HL-60/S4 treated with retinoic acid at 250 ng/mL for 4 days and 3 days (cell line): ENCODE measurements around the gene TMEM181.
"Not testable (repeated sequence)": the region's sequence is repeated elsewhere in the genome, so short reads cannot be mapped to it uniquely, and the experiment has no call there.

ENCODE experiments used
- in situ Hi-C: fragments of 300-500 bp; cut with MboI; formaldehyde crosslinking; loops from 2 replicates; pipeline ENCODE4 v1.7.0; 2022; ENCODE audit warnings: low sequenced_read_pairs

The TMEM181 gene

DNA sequence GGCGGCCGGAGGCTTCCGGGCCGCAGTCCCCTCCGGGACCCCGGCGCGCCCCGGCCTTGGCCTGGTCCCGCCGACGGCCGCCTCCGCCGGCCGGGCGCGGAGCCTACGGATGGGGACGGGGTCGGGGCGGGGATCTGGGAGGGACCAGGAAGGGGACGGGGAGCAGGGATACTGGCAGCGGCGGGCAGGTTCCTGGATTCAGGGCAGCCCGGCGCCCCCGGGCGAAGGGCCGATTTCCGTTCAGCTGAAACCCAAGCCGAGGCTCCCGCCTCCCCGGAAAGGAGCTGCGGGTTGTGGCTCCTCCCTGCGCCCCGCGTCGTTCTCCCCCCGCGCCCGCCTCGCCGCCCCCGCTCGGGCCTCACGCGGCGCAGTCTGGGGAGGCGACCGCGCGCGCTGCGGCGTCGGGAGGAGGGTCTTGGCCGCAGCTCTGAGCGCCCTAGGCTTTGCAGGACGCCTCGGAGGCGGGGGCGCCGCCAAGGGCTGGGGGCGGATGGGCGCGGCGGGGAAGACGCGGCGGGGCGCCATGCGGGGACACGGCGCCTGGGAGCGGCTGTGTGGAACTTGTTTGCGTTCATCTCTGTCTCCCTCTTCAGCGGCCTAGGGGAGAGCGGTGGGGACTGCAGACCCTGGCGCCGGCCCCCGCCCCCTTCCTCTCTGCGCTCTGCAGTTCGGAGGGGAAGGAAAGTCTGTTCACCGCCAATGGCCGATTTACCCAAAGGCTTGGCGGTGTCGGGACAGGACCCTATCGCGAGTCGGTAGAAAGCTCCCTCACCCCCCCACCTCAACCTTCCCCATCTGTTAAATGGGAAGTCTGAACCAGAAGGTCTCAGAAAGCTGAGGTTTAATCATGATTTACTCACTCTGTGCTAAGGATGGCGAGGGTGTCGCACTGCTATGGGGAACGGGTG is 22.7 kb upstream of the TMEM181 start:
- in situ Hi-C loops, result no loop called here

GRCh38 chr6:158538741-158539140 is 21.1 kb upstream of the TMEM181 start:
- in situ Hi-C loops, result no loop called here

GRCh38 chr6:158539413-158539812 is 20.5 kb upstream of the TMEM181 start:
- in situ Hi-C loops, result no loop called here

DNA sequence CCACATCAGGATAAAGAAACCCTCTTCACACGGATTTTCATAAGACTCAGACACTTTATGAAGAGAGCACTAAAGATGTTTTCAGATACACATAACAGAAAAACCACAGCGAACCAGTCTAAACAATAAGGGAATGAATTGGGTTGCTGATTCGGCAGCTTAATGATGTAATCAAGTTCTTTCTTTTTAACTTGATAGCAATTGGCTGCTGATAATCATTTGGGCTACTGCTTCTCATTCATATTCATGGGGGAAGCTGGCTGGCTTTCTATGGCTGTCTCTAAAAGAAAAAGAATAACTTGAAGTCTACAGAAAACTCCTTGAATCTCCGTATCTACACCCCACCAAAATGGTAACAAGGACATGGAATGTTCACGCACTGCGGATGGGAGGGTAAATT is 20.0 kb upstream of the TMEM181 start:
- in situ Hi-C loops, result no loop called here

DNA sequence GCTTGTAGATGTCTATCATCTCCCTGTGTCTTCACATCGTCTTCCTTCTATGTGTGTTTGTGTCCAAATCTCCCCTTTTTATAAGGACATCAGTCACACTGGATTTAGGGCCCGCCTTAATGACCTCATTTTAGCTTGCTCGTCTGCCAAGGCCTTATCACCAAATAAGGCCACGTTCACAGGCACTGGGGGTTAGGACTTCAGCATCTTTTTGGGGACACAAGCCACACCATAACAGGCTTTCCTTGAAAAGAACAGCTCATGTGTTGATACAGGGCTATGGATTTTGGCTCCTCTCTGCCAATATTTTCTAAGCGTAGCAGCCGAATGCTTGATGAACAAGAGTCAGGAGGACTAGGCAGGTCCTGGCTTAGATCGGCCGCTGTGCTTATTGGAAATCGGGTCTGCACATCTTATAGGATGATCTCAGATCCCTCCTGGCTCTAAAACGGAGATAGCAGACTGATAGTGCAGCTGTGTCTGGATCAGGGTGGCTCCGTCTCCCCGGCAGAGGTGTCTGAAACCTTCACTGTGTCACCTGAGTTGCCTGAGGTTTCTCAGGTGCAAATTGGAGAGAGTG is 16.2 kb upstream of the TMEM181 start:
- in situ Hi-C loops, result no loop called here

GRCh38 chr6:158544428-158544827 is 15.5 kb upstream of the TMEM181 start:
- in situ Hi-C loops, result no loop called here

- in situ Hi-C loops, result no loop called here
These were observed 14.6 kb upstream of the TMEM181 start for GRCh38 chr6:158545043-158545966.

GRCh38 chr6:158548418-158549161 is 11.3 kb upstream of the TMEM181 start:
- in situ Hi-C loops, result no loop called here

DNA sequence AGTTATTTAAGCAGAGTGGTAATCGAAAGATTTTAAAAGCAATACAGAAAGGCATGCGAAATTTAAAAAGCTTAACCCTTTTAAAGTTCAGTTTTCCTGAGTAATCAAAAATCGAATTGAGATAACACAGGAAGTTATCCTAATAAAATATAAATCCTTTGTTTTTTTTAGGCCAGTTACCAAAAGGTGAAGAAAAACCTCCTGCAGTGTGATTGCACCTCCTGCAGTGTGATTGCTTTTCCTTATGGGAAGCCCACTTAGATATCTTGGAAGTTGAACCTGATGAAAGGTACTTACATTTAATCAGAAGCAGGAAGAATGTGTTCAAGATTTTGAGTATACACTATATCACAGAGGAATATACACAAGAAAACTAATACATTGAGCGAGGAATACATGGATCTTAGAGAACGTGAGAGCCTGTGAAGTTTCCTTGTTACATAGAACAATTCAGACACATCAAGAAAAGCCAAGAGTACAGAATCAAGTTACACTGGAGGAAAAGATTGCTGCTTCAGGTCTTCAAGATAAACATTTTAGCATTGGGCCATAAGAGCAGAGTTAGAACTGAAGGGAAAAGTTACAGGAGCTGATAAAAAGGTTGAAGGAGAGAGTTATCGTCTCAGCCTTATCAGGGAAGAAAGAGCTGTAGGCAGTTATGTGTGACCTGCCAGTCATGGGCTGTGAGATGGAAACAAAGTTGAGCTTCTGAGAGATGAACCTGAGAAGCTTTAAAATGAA is 7.7 kb upstream of the TMEM181 start:
- in situ Hi-C loops, result no loop called here

DNA sequence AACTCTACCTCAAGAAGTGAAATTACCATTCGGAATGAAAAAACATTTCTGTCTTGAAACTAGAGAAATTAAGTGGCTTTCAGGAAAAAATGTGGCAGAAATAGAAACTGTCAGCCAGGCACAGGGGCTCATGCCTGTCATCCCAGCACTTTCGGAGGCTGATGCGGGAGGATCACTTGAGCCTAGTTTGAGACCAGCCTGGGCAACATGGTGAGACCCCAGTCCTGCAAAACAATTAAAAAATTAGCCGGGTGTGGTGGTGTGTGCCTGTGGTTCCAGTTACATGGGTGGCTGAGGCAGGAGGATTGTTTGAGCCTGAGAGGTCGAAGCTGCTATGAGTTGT is 7.1 kb upstream of the TMEM181 start:
- in situ Hi-C loops, result no loop called here

- in situ Hi-C loops, result no loop called here
These were observed 5.1 kb upstream of the TMEM181 start for GRCh38 chr6:158554611-158555361.

GRCh38 chr6:158556113-158556512 is 3.8 kb upstream of the TMEM181 start:
- in situ Hi-C loops, result no loop called here

- in situ Hi-C loops, result not testable (repeated sequence)
These were observed 2.8 kb upstream of the TMEM181 start for GRCh38 chr6:158557110-158557509.

DNA sequence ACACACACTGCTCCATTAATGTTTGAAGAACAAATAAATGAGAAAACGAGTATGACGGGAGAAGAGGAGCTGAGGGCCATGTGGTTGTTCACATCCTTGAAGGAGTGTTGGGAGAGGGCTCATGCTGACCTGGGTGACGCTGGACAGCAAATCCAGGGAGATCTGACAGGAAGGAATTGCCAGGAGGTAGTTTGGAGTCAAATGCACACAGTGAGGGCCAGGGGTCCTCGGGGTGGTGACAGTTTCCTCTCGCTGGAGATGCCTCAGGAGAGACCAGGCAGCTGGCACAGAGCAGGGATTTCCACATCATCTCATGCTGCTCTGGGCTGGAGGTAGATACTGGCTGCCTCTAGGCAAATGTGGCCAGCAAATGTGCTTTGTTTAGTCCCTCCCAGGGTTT is 2.0 kb upstream of the TMEM181 start:
- in situ Hi-C loops, result no loop called here

DNA sequence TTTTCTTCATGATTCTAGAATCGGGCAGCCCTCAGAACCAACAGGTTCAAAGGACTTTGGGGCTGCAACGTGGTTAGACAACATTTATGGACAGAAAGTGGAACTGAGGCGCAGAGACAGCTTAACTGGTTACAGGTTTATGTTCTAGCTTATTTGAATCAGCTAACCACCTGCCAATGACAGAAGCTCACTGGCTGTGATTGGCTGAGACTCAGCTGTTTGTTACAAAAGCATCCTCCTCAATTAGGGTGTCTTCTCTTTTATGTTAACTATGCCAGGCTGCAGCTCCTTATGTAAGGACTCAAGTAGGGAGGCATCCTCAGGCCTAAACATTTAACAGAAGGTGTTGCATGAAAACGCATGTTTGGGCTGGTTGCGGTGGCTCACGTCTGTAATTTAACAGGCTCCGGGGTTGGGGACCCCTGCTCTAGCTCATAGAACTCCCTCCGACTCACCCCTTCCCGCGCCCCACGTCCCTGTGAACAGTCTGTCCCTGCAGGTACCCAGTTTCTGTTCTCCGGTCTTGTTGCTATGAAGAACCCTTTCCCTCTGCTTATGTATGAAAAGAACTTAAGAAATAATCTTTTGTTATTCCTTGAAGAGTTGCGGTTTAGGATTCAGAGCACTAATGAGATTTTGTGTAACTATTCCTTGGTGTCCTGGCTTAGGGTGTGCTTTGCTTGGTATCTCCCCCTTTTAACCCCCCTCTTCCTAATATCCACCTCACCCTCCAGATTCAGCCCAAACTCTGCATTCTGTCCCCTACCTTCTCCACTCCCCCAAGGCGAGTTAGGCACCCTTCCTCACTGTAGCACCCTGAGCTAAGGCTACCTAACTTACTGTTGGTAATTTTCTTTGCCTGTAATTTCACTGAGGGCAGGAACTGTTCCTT is 1.2 kb upstream of the TMEM181 start:
- in situ Hi-C loops, result no loop called here

DNA sequence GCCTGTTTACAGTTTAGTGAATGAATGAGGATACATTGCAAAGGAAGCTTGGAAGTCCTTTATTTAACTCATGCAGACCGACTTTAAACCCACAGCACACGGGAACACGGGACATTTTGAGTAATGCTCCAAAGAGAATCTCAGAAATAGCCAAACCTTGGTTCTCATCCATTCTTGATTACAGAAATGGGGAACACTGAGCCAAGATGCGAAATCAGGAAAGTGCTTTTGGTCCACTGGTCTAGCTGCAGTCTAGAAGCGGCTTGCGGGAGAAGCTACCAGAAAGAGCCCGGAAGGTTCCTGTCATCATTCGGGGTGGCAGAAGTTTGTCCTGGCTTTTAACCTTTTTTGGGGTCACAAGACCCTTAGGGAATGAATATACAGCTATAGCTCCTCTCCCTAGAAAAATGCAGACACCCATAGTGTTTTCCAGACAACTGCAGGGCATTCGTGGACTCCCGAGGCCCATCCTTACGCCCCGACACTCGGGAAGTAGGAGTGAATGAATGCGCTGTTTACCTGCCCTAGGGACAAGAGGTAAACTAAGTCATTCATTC is 475 bp upstream of the TMEM181 start:
- in situ Hi-C loops, result no loop called here

- in situ Hi-C loops, result no loop called here
These were observed 987 bp downstream of the TMEM181 start for GRCh38 chr6:158560836-158561320.

GRCh38 chr6:158561321-158561884 is 1.5 kb downstream of the TMEM181 start:
- in situ Hi-C loops, result no loop called here
